Endothelial cell of umbilical vein (primary cell): ENCODE measurements around the gene GNG3.

Source experiments
- EZH2 ChIP-seq: IDR thresholded peaks from 2 replicates; pipeline ENCODE4 v1.6.1; 2012; ENCODE audit warnings: borderline replicate concordance, low read depth, mild to moderate bottlenecking, moderate library complexity, low read length, inconsistent platforms; ENCODE audit not compliant: severe bottlenecking
- FOS ChIP-seq: IDR thresholded peaks from 2 replicates; pipeline ENCODE4 v1.6.1; 2011; ENCODE audit warnings: mild to moderate bottlenecking, low read length, moderate library complexity, borderline replicate concordance; ENCODE audit not compliant: insufficient read depth
- POLR2AphosphoS5 ChIP-seq: IDR thresholded peaks from 2 replicates; pipeline ENCODE4 v1.6.1; 2012; ENCODE audit warnings: low read depth, mild to moderate bottlenecking, control low read depth, low read length, moderate library complexity; ENCODE audit not compliant: insufficient read depth
- TF ChIP-seq, protein P1 (sequence below), 2 donors: IDR thresholded peaks; 1 replicate in 1 of 2; 2 replicates in 1 of 2; pipeline ENCODE4 v1.5.1; 2011; ENCODE audit warnings: low read length in 2 of 2, mild to moderate bottlenecking in 2 of 2, moderate library complexity in 2 of 2, control low read depth in 1 of 2, inconsistent platforms in 1 of 2, low read depth in 1 of 2; ENCODE audit not compliant: insufficient read depth in 1 of 2; ENCODE audit errors: extremely low read depth in 1 of 2

- TF ChIP-seq, protein P1, sequence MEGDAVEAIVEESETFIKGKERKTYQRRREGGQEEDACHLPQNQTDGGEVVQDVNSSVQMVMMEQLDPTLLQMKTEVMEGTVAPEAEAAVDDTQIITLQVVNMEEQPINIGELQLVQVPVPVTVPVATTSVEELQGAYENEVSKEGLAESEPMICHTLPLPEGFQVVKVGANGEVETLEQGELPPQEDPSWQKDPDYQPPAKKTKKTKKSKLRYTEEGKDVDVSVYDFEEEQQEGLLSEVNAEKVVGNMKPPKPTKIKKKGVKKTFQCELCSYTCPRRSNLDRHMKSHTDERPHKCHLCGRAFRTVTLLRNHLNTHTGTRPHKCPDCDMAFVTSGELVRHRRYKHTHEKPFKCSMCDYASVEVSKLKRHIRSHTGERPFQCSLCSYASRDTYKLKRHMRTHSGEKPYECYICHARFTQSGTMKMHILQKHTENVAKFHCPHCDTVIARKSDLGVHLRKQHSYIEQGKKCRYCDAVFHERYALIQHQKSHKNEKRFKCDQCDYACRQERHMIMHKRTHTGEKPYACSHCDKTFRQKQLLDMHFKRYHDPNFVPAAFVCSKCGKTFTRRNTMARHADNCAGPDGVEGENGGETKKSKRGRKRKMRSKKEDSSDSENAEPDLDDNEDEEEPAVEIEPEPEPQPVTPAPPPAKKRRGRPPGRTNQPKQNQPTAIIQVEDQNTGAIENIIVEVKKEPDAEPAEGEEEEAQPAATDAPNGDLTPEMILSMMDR (IDR thresholded peaks at IDR 0.05; ENCODE audit: extremely low read depth in 1 of 2, insufficient read depth in 1 of 2, low read depth in 1 of 2, low read length in 2 of 2), result no peak
- no peak for TF ChIP-seq FOS
- no peak for TF ChIP-seq EZH2
- no peak for TF ChIP-seq POLR2AphosphoS5
These were observed 5.2 kb upstream of the GNG3 start for GRCh38 chr11:62702246-62702645.
